T-helper 1 cell treated with Interleukin-12 subunit alpha and Interleukin-12 subunit beta and Interleukin-4 antibody, amounts not matched to agents 30 ng/mL and 1 ng/mL, for 36 hours (primary cell): ENCODE data around the gene UNC93A. TPM values are rescaled to one million over a fixed set of nuclear protein-coding genes. Genes with fewer than 3 reads are reported as not detected.
"Not testable (repeated sequence)": the region's sequence is repeated elsewhere in the genome, so short reads cannot be mapped to it uniquely, and the experiment has no call there.

Experiments
- intact Hi-C: fragments of 100-400 bp; cut with micrococcal nuclease; formaldehyde crosslinking; loops from one replicate; pipeline ENCODE4 v1.15.1; 2024
- total RNA-seq: library from RNA; stranded (reverse); gene quantifications from 2 replicates; pipeline ENCODE4 v1.2.3, GENCODE V29; 2022

Gene UNC93A
- not detected in 2 replicates for total RNA-seq

DNA sequence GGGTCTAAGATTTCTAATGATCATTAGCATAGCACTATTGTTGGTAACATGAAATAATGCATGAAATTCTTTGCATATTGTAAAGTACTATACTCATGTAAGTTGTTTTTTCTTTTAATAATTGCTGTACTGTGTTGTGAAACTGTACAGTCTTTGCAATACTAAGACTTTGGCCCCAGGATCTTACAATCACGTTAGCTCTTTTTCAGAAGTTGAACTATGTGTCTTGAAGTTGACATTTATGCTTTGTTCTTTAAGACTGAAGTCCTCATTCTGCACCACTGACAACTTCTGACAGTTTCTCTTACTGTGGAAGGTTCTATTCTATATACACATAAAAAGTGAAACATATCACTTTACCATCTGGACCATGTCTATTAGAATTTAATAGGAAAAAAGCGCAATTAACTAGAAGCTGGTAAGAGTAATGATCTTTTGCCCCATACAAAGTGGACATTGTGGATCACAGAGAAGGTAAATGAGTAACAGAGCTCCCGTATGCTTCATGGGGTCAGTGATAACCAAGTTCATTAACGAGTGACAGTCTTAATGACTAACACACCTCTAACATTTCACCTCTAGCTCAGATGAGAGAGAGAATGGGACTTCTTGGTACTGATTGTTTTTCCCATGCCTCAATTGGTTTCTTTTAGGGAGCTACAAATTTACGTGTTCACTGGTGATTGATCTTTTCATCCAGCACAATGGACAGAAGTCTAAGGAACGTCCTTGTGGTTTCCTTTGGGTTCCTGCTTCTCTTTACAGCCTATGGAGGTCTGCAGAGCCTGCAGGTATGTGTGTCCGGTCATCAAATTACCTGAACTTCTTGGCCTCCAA lies at the start of gene UNC93A:
UNC93A (plus strand) TSS at position 530 of the 837 bp plus-strand sequence; CDS start at position 705, 175 bp downstream.
- intact Hi-C loops: no loop called here

GRCh38 chr6:167241321-167242134 lies 49.6 kb upstream of the UNC93A start:
- intact Hi-C loops: not testable (repeated sequence)

- intact Hi-C loops: not testable (repeated sequence)
Observed at GRCh38 chr6:167242135-167242506, 49.0 kb upstream of the UNC93A start.

DNA sequence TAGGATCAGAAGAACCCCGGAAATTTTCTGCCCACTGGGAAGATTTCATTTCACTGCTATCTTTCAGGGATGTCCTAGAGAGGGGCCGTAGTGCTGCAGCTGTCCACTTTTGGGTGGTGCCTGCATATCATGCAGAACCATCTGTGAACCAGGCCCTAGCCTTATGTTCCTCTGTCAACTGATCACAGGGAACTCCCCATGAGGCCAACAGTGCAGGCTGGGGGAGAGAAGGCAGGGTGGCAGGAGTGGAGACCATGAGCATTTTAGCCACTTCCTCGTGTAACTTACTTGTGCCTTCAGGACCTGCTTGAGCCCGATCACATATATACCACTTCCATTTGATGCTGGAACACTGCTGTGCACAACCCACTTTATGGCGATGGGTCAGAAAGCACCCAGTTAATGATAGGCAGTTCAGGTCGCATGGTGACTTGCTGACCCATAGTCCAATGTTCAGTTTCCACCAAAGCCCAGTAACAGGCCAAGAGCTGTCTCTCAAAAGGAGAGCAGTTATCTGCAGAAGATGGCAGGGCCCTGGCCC lies 48.5 kb upstream of the UNC93A start:
- intact Hi-C loops: not testable (repeated sequence)

DNA sequence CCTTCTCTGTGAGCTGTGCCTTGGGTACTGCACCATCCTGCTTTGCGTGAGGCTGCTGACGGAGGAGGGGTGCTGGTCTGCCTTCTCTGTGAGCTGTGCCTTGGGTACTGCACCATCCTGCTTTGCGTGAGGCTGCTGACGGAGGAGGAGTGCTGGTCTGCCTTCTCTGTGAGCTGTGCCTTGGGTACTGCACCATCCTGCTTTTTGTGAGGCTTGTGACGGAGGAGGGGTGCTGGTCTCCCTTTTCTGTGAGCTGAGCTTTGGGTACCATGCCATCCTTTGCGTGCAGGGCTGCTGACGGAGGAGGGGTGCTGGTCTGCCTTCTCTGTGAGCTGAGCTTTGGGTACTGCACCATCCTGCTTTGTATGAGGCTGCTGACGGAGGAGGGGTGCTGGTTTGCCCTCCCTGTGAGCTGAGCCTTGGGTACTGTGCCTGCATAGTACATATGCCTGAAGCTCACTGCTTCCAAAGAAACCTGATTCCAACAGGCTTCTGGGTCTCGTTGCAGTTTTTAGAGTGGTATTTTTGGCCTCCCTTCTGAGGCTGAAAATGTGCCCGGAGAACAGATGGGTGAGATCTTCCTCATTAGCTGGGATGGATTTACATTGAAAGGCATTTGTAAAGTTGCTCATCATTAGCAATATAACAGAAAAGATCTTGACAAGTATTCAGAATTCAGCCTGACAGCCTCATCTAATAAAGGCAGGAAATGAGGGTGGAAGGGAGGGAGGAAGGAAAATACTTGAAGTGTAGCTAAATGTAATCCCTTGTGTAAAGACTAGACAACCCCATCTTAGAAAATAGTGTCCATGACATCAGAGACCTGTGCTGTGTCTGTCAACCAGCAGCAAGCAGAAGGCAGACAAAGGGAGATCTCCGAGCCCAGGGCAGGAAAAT lies 46.8 kb upstream of the UNC93A start:
- intact Hi-C loops: no loop called here

- intact Hi-C loops: no loop called here
Observed at GRCh38 chr6:167244991-167245390, 46.1 kb upstream of the UNC93A start.

DNA sequence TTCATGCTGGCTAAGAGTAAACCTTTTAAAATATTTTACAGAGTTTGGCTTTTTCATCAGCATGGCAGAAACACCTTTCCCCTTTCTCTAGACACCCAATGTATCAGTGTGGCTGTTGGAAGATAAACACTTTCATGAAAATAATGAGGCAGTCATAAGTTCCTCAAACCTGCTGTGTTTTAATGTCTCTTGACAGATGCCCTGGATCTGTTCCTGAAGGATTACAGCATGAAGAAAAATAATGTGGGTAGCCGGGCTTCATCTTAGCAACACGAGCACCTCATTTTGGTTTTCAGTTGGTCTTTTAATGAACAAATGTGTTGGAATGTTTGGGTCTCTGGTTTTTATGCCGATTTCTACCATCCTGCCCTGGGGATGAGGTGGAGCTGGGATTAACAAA lies 45.5 kb upstream of the UNC93A start:
- intact Hi-C loops: no loop called here

DNA sequence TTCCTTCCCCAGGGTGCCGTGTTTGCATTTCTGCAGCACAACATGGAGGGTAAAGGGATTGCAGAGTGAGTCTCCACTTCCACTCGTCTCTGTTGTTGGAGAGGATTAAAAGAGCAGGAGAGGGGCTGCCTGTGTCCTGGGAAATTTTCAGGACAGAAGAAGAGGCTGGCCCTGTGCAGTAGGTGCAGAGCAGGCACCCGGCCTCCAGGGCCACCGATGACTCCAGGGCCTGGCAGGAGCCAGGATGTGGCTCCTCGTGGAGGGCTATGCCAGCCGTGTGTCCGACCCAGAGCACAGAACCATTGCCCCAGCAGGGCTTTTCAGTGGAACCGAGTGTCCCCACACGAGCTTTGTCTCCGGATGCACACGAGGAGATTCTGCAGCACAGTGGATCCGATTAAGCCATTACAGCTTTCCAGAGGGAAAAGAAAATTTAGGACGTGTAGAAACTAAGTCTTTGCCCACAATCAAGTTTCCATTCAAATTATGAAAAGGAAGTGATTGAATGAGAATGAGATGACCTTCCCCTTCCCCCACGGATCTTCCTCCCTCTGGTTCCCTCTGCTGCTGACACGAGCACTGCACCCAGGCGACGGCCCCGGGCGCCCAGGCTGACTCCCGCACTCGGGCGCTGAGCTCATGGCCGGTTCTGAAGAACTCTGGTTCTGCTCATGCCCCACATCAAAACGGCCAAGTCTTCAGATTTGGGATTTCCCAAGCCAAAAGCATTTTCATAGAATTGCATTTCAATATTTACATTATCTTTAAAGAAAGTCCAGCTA lies 43.1 kb upstream of the UNC93A start:
- intact Hi-C loops: no loop called here

DNA sequence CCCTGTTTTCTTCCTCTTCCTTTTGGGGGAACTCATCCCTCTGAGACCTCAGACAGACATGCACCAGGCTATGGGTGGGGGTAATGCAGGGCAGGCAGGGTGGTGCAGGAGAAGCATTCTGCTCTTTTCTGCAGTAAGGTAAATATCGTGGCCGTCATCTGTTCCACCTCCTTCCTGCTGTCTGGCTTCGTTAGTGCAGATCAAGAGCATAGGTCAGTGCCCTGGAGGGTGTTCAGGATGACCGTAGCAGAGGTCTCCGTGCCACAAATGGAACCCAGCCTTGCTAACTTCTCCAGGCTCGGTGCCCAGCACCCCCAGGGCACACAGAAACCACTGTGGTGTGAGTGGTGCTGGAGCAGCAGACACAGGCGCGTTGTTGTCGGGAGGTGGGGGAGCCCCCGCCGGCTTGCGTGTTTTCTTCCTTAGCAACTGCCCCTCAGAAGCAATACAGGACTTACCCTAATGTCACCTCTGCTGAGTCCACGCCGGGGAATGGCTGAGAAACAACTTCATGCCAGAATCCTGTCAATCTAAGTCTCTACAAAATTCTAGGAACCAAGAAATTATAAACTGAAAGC lies 42.1 kb upstream of the UNC93A start:
- intact Hi-C loops: not testable (repeated sequence)

DNA sequence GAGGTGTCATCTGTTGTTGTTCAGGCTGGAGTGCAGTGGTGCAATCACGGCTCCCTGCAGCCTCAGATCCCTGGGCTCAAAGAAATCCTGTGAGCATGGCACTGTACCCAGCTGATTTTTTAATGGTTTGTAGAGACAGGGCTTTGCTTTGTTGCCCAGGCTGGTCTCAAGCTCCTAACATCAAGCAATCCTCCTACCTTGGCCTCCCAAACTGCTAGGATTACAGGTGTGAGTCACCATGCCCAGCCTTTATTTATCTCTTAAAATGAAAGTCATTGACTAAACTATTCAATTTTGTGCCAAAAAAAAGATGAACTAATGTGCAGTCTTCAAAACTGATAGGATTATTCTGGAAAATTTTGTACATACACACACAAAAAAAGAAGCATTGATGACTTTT lies 38.8 kb upstream of the UNC93A start:
- intact Hi-C loops: no loop called here

DNA sequence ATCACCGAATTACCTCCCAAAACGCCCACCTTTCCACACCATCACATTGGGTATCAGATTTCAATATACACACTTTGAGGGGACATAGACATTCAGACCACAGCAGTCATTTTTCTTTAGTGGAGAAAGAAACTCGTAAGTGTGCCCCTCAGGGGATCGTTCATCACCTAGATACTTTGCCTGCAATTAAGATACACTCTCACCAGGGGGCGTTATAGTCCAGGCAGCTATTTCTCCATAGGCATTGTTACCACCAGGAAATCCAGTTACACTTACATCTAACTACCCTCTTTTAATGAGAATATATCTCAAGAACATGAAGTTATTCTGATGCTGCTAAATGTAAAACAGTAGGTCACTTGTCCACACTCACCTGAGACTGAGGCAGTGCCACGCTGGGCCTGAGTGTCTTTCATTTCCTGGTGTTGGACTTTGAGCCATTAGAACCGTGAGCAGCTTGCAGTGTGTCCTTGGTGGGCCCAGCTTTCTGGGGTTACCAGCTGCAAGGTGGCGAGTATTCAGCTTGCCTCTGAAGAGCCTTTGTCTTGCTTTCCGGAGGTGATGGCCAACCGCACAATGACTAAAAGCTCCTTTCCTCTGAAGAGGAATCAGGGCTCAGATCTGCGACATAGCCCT lies 35.1 kb upstream of the UNC93A start:
- intact Hi-C loops: no loop called here

DNA sequence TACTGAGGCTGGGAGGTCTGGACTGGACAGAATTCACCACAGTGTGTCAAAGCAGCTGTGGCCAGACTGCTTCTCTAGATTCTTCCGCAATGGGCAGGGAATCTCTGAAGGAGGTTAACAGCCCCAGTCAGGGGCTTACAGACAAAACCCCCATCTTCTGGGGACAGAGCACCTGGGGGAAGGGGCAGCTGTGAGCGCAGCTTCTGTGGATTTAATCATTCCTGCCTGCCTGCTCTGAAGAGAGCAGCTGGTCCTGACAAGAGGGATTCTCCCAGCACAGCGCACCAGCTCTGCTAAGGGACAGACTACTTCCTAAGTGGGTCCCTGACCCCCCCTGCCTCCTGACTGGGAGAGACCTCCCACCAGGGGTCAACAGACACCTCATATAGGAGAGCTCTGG lies 32.5 kb upstream of the UNC93A start:
- intact Hi-C loops: no loop called here

DNA sequence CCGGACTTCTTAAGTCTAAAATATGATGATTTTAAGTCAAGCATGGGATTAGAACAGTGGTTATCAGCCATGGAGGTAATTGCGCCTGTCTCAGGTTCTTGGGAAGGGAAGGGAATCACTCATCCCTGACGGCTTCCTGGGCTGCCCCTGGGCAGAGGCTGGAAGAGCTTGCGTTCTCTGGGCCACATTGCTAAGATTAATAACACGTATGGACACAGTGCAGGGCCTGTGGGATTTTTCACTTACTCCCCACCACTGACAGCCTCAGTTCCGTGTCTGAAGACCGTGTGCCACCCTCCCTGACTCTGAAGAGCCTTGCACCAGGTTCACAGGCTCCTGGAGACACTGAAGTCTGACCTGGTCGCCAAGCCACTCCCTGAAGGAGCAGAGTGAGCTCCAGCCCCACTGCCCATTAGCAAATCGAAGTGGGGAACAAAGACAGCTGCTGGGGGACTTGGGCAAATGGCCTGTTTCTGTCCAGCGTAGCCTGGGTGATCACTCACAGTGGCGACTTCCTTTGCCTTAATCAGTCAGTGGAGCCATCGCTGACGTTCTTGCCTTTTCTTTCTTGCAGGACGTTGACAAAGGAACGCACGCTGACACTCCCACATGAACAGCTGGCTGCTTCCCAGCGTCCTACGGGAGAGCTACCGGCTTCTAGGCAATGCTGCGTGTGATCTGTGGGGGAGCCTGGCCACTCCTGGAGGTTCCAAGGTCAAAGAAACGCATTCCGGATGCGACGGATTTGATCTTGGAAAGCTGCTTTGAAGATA lies 24.9 kb upstream of the UNC93A start:
- intact Hi-C loops: not testable (repeated sequence)

DNA sequence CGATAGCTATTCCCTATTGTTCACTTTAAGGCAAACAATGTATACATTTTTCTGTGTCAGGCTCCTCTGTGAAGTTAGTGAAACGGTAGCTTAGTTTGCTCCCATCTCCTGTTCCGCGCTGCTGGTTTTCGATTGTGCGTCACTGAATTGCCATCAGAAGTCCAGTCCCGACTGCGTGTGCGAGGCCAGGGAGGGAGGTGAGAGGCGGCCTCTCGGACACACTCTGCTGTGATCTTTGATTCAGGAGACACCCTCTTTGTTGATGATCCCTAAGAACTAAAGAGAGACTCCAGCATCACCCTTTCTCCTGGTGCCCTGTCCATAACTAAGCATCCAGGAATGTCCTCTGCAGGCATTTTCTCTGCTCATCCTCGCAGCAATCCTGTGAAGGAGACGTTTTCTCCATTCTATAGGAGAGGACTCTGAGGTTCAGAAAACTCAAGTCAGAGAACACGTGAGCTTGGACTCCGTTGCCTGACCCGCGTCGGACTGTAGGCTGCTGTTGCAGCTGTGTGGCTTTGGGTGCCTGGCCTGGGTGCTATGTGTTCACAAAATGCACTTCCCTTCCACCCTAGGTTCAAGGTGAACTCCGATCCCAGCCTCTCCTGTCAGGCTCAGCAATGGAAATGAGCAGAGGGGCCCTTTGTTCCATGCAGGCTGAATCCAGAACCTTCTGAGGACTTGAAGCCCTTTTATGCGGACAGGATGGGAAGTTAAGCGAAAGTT lies 24.1 kb upstream of the UNC93A start:
- intact Hi-C loops: no loop called here

DNA sequence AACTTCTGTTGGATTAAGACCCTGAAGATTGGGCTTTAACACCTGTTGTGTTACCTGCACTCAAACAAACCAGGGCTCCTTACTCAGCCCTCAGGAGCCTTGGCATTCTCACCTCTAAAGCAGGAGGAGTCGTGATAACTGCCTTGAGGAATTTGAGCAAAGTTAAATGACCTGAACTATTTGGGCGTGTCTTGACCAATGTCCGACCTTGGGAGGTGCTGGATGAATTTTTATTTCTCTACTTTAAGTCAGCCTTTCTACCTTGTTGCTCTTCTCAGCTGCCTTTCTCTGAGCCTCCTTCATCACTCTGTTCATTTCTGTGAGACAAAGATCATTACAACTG lies 23.6 kb upstream of the UNC93A start:
- intact Hi-C loops: not testable (repeated sequence)

- intact Hi-C loops: no loop called here
Observed at GRCh38 chr6:167267921-167268401, 23.2 kb upstream of the UNC93A start.

- intact Hi-C loops: no loop called here
Observed at GRCh38 chr6:167268683-167269280, 22.3 kb upstream of the UNC93A start.
